Right kidney (tissue), 1 donor: Measurements from ENCODE around the gene FGF21.

Experiments used
- DNase-seq: peaks from one replicate; pipeline ENCODE4 v3.0.0-alpha.2; 2016

Gene FGF21

GRCh38 chr19:48728911-48729664, 26.2 kb upstream of the FGF21 start:
- DNase-seq: peak; percentile 70

- no peak for DNase-seq
These were observed 23.9 kb upstream of the FGF21 start for GRCh38 chr19:48731452-48731851.

- no peak for DNase-seq
These were observed 20.7 kb upstream of the FGF21 start for GRCh38 chr19:48734625-48735024.

GRCh38 chr19:48735031-48735615, 20.2 kb upstream of the FGF21 start:
- peak; percentile 60 for DNase-seq

- DNase-seq: no peak
These were observed 17.8 kb upstream of the FGF21 start for GRCh38 chr19:48737360-48737998.

GRCh38 chr19:48738557-48739403, 16.5 kb upstream of the FGF21 start:
- peak; percentile 83 for DNase-seq

- DNase-seq: peak; percentile 27
These were observed 15.7 kb upstream of the FGF21 start for GRCh38 chr19:48739404-48740163.

- DNase-seq: no peak
These were observed 15.0 kb upstream of the FGF21 start, which contains the start of gene RASIP1 for GRCh38 chr19:48740164-48740972. RASIP1 (minus strand) TSS chr19:48740610; CDS start chr19:48740282, 328 bp downstream.

GRCh38 chr19:48741129-48741999, 14.0 kb upstream of the FGF21 start:
- DNase-seq: no peak

- no peak for DNase-seq
These were observed 13.2 kb upstream of the FGF21 start for GRCh38 chr19:48742096-48742495.

GRCh38 chr19:48745208-48745995, 9.9 kb upstream of the FGF21 start:
- peak; percentile 46 for DNase-seq

- DNase-seq: no peak
These were observed 9.2 kb upstream of the FGF21 start for GRCh38 chr19:48746110-48746509.

GRCh38 chr19:48746738-48747575, 8.4 kb upstream of the FGF21 start, which contains the start of gene IZUMO1:
IZUMO1 (minus strand) TSS chr19:48746909; CDS start chr19:48745859, 1,050 bp downstream.
- DNase-seq: peak; percentile 90

- no peak for DNase-seq
These were observed 5.6 kb upstream of the FGF21 start for GRCh38 chr19:48749571-48750198.

- DNase-seq: no peak
These were observed 5.0 kb upstream of the FGF21 start for GRCh38 chr19:48750351-48750750.

- DNase-seq: no peak
These were observed 4.4 kb upstream of the FGF21 start for GRCh38 chr19:48750771-48751504.
